GM21423 (cell line): ENCODE measurements around the gene COQ5.
A peak's percentile ranks its signal among the peaks of the same experiment; 100 is the strongest.
"Not testable (repeated sequence)": the region's sequence is repeated elsewhere in the genome, so short reads cannot be mapped to it uniquely, and the experiment has no call there.

Experiments used
- ATAC-seq: cut with Tn5 transposase; IDR thresholded peaks from one replicate; pipeline ENCODE4 v1.9.1; 2021; ENCODE audit warnings: mild to moderate bottlenecking, moderate library complexity; ENCODE audit not compliant: unreplicated experiment

The COQ5 gene, protein sequence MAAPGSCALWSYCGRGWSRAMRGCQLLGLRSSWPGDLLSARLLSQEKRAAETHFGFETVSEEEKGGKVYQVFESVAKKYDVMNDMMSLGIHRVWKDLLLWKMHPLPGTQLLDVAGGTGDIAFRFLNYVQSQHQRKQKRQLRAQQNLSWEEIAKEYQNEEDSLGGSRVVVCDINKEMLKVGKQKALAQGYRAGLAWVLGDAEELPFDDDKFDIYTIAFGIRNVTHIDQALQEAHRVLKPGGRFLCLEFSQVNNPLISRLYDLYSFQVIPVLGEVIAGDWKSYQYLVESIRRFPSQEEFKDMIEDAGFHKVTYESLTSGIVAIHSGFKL

DNA sequence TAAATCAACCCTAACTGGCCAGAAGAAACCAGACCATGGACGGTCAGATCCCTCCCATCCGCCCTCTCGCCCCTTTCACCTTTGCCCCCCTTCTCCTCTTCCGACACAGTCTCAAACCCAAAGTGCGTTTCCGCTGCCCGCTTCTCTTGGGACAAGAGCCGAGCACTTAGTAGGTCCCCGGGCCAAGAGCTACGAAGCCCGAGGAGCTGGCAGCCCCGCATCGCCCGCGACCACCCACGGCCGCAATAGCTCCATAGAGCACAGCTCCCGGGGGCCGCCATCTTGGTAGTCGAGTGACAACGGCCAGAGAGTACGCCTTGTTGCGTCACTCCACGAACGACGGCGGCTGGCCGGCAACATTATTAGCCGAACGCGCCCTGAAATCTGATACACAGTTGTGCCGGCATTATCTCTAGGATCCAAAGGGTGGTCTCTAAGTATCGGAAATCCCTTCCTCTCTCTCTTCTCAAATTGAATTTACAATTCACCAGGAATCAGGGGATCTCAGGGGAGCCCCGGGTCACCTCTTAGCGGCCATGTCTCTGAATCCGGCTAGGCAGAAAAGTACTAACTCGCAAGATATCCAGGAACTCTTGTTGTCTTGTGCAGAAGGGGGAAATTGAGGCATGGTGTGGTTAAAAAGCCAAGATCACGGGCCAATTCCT lies at the start of gene COQ5:
Gene COQ5 (minus strand): TSS at position 298 of the 665 bp plus-strand sequence. CDS start 17 bp downstream, at position 281.
- peak; percentile 79 for ATAC-seq

DNA sequence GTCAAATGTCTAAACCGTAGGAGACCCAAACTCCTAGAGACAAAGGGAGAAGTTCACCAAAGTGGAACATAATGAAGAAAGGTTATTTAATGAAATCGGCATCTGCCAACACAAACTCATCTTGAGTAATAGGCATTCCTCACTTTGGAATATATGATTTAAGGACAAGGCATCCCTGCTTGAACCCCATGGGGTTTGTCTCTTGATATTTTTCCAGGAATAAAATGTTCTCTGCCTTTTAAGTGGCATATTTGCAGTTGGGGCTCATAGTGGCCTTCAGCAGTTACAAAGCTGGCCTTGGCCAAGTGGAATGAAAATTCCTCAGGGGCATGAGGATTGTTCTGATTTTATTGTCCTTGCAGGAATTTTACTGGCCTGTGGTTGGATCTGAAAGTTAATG lies 45.1 kb upstream of the COQ5 start:
- no peak for ATAC-seq

DNA sequence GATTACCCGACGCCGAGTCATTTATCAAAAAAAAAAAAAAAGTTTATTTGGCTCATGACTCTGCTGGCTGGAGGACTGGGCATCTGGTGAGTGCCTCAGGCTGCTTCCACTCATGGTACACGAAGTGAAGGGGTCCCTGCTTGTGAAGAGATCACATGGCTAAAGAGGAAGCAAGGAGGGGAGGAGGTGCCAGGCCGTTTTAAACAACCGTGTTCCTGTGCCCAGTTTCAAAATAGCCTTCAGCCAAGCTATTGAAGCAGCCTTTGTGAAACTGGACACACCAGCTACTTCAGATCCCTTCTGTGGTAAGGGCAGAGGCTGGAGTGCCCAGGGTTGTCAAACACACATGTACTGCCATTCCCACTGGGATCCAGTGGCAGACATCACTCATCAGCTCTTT lies 44.6 kb upstream of the COQ5 start:
- ATAC-seq, result no peak

DNA sequence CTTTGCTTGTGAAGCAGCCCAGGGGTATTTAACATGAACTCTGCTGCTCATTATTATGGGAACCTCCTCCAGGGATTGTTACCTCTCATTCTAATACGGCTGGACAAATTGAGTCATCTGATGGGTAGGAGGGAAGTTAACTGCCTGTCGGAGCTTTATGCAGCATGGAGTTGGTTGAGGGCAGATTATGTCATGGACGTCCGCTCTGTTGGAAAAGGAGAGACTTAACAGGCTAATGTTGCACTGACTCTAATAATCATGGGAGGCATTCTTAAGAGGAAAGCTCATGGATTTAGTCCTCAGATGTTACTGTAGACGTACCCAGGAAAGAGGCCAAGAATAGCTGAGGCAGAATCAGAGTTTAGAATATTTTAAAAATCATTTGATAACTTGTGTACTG lies 42.3 kb upstream of the COQ5 start:
- ATAC-seq, result no peak

DNA sequence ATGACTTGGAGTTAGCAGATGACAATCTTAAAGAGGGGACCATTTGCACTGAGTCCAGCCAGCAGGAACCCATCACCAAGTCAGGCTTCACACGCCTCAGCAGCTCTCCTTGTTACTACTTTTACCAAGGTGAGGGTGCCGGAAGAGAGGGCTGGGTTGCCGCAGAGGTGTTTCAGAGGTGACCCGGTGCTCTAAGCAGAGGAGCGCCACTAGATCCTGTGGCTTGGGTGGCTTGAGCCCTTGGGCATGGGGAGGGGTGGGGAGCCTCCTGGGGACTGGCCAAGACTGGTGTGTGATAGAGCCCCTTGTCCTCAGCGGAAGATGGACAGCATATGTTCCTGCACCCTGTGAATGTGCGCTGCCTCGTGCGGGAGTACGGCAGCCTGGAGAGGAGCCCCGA lies 34.5 kb upstream of the COQ5 start:
- no peak for ATAC-seq

DNA sequence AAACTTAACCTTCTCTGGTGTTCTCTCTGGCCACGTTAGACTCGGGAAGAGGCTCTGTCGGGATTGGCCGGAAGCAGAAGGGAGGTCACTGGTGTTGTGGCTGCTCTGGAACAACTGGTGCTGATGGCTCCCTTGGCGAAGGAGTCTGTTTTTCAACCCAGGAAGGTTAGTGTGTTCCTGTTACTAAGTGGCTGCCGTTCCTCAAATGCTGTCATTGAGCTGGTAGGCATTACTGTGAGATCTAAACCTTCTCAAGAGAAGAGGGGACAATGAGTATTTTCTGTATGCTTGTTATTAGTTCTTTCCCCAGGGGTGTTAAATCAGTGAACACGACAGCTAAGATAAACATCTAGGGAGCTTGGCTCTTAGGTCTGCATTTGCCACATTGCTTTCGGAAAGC lies 33.9 kb upstream of the COQ5 start:
- ATAC-seq, result no peak

DNA sequence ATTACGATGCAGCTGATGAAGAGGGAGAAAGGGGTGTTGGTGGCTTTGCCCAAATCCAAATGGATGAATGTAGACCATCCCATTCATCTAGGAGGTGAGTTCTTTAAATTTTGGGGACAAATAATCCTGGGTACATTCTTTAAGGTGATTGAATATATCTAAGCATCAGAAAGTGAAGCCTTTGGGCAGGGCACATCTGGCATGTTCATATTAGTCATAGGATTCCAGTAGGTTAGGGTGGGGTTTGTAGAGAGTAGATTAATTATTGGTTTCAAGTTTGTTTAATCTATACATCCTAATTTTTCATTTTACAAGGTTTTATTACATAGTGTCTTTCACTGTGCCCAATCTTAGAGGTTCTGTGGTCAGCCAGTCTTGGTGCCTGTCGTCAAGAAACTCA lies 28.6 kb upstream of the COQ5 start:
- no peak for ATAC-seq

DNA sequence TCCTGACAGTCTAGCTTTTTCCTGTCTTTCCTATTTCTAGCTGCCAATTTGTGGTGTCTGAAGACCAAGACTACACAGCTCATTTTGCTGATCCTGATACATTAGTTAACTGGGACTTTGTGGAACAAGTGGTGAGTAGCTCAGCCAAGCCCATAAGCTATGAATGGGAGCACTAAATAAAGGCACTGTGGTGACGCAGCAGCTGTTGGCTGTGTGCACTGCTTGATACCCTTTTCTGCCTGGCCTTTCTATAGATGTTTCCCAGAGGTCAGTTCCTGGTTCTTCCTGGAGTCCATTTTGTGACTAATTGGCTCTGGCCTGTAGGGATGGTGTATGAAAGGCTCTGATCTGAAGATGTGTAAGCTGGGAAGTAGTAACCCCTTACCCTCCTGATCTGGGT lies 25.7 kb upstream of the COQ5 start:
- ATAC-seq, result no peak

DNA sequence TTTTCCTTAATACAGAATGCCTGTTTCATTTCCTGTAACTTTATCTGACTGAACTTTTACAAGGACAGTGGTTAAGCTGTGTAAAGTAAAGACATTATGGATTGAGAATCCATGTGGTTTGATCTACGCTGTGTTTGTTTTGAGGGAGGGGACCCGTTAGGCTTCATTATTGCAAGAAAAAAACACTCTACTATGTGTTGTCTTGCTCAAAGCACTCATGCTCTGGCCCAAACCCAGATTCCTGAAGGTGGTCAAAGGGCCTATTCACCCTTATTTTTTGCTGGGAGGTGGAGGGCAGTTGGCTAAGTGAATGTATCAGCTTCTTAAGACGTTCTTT lies 17.1 kb upstream of the COQ5 start:
- ATAC-seq, result no peak

DNA sequence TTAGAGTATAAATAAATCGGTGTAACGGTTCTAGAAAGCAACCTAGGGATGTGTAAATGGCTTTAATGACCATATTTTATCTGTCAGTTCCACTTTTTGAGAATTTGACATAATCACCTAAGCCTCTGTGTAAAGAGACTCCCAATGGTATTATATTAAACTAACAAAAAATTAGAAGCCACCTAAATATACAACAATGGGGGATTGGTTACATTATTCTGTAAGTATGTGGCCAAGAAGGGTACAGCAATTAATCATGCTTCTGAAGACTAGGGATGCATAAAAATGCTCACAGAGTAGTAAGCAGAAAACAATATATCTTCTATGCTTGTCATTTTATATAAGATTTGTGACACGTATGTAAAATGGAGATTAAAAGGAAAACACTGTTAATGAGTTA lies 15.7 kb upstream of the COQ5 start:
- no peak for ATAC-seq

DNA sequence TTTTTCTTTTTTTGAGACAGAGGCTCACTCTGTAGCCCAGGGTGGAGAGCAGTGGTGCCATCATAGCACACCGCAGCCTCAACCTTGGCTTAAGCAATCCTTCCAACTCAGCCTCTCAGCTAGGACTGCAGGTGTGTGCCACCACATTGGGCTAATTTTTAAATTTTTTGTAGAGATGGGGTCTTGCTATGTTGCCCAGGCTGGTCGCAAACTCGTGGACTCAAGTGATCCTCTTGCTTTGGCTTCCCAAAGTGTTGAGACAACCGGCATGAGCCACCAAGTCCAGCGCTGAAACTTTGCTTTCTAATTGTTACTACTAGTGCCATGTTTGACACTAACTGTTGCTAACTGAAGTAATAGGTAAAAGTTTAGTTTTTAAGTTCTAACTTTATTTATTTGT lies 13.2 kb upstream of the COQ5 start:
- ATAC-seq, result no peak

DNA sequence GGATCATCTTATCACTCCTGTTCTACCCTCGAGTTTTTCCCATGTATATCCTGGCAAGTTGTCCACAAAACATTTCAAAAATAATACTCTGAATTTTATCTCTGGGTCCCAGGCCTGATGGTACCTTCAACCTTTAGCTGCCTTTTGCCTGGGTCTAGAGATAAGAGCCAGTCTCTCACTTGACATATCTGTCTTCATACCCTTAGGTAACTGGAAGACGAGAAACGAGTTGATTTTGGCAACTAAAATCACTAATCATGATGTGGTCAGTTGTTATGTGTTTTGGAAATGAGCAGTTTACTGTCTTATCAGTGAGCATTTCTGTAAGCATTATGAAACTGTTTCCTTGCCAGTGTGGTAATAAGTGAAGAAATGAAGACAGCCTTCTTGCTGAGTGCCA lies 11.5 kb upstream of the COQ5 start:
- no peak for ATAC-seq

DNA sequence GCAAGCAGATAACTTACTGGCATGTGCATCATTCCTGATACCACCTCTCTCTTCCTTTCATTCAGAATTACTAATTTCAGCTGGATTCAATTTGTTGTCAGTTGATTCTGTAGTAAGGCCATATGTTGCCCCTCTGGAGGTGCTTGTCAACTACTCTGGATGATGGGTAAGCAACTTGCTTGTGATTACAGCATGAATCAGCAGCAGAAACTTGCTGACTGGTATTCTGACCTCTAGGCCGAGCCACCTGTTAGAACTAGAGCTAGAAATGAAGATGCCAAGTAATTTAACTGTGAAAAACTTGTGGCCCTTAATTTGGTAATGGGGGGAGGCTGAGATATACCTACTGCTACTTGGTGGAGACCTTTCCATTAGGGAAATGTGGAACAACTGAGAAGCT lies 10.3 kb upstream of the COQ5 start:
- no peak for ATAC-seq

DNA sequence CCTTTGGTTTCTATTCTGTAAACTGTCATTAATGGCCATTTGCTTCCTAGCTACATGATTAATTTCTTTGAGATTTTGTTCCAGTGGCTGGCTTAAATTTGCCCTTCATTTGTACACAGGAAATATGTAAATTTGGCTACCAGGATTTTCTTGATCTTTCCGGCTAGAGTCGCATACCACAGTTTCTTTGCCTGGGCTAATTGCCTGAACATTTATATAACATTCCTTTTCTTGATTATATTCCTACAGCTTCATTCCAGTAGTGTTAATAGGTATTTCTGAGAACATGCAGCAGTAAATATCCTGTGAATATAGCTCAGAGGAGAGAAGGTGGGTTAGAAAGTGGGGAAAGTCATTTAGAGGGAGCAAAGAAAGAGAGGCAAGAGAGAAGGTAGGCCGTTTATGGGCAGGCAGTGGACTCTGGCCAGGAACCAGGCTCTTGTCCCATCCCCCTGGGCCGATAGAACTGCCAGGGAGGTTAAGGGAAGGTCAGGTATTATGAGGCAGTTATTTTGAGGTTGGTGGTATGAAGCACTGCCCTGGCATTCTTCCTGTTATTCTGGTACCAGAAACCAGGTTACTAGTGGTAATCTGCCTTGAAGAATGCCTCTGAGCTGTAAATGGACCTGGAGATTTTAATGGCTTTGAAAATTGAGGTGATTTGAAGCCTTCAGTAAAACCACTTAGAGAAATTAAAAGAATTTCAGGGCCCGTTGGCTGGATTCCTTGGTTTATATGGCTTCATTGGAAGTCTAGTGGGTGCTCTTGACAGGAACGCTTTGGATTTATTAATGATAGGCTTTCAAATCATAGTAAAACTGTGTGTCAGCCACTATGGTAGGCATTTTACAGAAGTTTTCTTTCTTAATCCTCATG lies 9.6 kb upstream of the COQ5 start:
- no peak for ATAC-seq

DNA sequence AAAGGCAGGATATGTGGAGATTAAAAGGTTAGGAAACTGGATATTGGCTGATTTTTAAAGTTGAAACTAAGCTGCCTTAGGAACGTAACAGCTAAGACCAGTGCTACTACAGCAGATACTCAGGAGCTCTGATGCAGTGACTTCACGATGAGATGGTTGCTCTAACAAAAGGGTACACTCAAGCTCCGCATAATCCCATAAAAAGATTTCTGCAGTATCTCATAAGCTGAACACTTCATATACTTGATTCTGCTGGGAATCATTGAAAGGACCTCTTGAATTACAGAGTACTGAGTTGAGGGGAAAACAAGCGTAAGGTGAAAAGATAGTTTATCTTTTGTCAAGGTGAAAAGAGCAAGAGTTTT lies 8.9 kb upstream of the COQ5 start:
- ATAC-seq, result no peak

DNA sequence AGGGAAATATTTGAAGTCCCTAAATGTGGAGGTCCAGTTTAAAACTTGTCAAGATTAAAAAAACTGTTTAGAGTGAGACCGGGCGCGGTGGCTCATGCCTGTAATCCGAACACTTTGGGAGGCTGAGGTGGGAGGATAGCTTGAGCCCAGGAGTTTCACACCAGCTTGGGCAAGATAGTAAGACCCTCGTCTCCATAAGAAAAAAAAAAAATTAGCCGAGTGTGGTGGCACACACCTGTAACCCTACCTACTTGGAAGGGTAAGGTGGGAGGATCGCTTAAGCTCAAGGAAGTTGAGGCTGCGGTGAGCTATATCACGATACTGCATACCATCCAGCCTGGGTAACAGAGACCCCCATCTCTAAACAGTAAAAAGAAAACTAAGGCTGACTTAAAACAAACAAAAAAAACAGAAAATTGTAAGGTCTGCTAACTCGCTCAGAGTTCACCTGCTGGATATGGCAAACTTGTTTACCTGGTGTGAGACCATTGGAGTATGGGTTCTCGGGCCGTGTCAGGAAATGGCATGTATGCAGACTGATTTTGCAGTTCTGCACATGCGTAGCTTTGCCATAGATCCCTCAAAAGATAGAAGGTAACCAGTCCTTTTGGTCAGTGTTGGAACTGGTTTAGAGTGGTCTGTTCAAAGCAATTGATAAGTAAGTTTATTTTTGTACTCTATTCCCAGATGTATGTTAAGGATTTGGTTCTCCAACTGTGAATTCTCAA lies 7.3 kb upstream of the COQ5 start:
- ATAC-seq, result no peak

DNA sequence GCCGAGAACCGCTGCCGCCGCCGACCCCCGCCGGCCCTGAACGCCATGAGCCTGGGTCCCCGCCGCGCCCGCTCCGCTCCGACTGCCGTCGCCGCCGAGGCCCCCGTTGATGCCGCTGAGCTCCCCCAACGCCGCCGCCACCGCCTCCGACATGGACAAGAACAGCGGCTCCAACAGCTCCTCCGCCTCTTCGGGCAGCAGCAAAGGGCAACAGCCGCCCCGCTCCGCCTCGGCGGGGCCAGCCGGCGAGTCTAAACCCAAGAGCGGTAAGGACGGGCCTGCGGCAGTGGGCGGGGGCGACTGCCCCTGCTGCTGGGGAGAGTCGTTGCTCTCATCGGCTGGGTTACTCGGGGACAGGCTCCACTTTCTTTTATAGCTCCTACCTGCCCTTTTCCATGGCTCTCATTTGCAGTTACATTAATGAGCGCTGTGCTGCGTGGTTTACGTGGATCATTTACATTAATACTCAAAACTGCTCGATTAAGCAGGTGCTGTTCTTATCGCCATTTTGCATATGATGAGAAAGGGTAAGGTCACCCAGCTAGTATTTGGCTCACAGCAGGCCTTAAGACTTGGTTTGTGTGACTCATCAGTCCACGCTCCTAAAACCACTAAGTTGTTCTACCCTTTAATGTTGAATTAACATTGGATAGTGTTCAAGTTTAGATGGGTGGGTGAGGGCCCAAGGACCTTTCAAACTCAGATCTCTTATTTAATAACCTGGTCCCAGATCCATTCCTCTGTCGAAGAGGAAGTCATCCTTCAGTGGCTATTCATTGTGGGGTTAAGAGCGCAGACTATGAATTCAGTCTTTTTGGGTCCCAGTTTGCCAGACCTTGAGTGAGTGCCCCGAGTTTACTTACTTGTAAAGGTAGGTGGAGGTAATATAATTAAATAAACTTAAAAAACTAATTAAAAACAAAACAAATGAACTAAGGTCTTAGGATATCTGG lies 6.0 kb upstream of the COQ5 start:
- peak; percentile 33 for ATAC-seq

DNA sequence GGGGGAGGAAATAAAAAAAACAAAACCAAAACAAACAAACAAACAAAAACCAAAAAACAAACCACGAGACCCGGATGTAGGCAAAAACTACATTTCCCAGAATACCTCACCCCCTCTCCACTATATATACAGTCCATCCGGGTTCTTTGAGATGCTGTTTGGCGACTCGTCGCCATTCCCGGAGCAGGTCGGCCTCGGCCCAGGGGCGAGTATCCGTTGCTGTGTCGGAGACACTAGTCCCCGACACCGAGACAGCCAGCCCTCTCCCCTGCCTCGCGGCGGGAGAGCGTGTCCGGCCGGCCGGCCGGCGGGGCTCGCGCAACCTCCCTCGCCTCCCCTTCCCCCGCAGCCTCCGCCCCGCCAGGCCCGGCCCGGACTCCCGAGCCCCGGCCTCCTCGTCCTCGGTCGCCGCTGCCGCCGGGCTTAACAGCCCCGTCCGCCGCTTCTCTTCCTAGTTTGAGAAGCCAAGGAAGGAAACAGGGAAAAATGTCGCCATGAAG lies 5.3 kb upstream of the COQ5 start, which contains the start of gene RNF10:
Gene RNF10 (plus strand): TSS at position 154 of the 500 bp plus-strand sequence. CDS start 456 bp downstream, outside the sequence.
- peak; percentile 62 for ATAC-seq

DNA sequence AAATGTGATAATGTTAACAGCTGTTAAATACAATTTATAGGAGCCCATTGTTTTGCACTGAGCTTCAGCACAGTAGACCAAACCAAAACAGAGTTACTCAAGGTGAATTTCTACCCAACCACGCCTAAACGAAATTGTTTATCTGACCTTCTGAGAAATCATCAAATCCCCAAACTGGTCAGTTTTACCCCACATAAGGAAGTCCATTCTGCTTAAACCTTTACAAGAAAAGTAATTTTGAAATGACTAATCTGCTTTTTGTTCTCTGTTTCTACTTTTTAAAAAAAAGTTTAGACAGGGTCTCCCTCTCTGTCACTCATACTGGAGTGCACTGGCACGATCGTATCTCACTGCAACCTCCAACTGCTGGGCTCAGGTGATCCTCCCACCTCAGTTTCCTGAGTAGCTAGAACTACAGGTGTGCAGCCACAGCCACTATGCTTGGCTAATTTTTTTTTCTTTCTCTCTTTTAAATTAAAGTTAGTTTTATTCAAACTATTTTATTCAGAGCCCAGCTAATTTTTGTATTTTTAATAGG lies 3.8 kb upstream of the COQ5 start:
- ATAC-seq, result no peak

DNA sequence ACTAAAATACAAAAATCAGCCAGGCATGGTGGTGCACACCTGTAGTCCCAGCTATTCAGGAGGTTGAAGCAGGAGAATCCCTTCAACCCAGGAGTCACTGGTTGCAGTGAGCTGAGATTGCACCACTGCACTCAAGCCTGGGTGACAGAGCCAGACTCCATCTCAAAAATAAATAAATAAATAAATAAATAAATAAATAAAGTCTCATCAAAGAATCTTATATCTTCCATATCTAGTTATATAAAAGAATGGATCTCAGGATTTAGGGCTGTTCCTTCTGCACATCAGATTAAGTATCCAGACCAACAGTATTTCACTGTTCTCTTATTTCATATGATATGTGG lies 1.4 kb upstream of the COQ5 start:
- not testable (repeated sequence) for ATAC-seq
